A172 (cell line): Measurements from ENCODE around the gene PCDH9. TPM values are rescaled to one million over a fixed set of nuclear protein-coding genes. Genes with fewer than 3 reads are reported as not detected.
"Not testable (repeated sequence)": the region's sequence is repeated elsewhere in the genome, so short reads cannot be mapped to it uniquely, and the experiment has no call there.

Experiments used
- DNase-seq: peaks from one replicate; pipeline ENCODE4 v3.0.0-alpha.2; 2015; ENCODE audit warnings: low spot score
- total RNA-seq: library from RNA; depleted of rRNA; stranded (reverse); fragments of >200 nt; shearing (Covaris generic); gene quantifications from 2 replicates; pipeline ENCODE4 v1.2.3, GENCODE V29; 2014

The PCDH9 gene
- total RNA-seq, 1 experiment from 2014 or later, result 0.02 TPM

- DNase-seq, result no peak
These were observed 395.0 kb downstream of the PCDH9 start for GRCh38 chr13:66835040-66835628.

GRCh38 chr13:66830940-66831716 lies 399.0 kb downstream of the PCDH9 start:
- peak; percentile 1 for DNase-seq

GRCh38 chr13:66829803-66830202 lies 400.3 kb downstream of the PCDH9 start:
- no peak for DNase-seq

GRCh38 chr13:66826398-66826797 lies 403.7 kb downstream of the PCDH9 start:
- DNase-seq, result no peak

- DNase-seq, result no peak
These were observed 408.6 kb downstream of the PCDH9 start for GRCh38 chr13:66821551-66821950.

GRCh38 chr13:66811455-66811854 lies 418.7 kb downstream of the PCDH9 start:
- DNase-seq, result no peak

- DNase-seq, result no peak
These were observed 420.7 kb downstream of the PCDH9 start for GRCh38 chr13:66809485-66809884.

GRCh38 chr13:66807251-66807650 lies 422.9 kb downstream of the PCDH9 start:
- DNase-seq, result no peak

- DNase-seq, result peak; percentile 21
These were observed 424.5 kb downstream of the PCDH9 start for GRCh38 chr13:66805657-66806056.

GRCh38 chr13:66803808-66804456 lies 426.2 kb downstream of the PCDH9 start:
- DNase-seq, result no peak

- DNase-seq, result no peak
These were observed 426.9 kb downstream of the PCDH9 start for GRCh38 chr13:66803013-66803807.

- DNase-seq, result no peak
These were observed 434.5 kb downstream of the PCDH9 start for GRCh38 chr13:66795636-66796035.

- DNase-seq, result no peak
These were observed 435.6 kb downstream of the PCDH9 start for GRCh38 chr13:66794340-66795031.

GRCh38 chr13:66790861-66791260 lies 439.3 kb downstream of the PCDH9 start:
- no peak for DNase-seq

GRCh38 chr13:66781241-66781640 lies 448.9 kb downstream of the PCDH9 start:
- no peak for DNase-seq

- no peak for DNase-seq
These were observed 449.3 kb downstream of the PCDH9 start for GRCh38 chr13:66780814-66781213.

- no peak for DNase-seq
These were observed 451.7 kb downstream of the PCDH9 start for GRCh38 chr13:66778461-66778860.

GRCh38 chr13:66775196-66775595 lies 454.9 kb downstream of the PCDH9 start:
- DNase-seq, result no peak

- no peak for DNase-seq
These were observed 456.1 kb downstream of the PCDH9 start for GRCh38 chr13:66774046-66774445.

- DNase-seq, result no peak
These were observed 464.6 kb downstream of the PCDH9 start for GRCh38 chr13:66765559-66765958.

- DNase-seq, result not testable (repeated sequence)
These were observed 469.5 kb downstream of the PCDH9 start for GRCh38 chr13:66760678-66761077.

GRCh38 chr13:66759919-66760318 lies 470.2 kb downstream of the PCDH9 start:
- no peak for DNase-seq
